Retinal pigment epithelial cell (primary cell): ENCODE measurements around the gene CREB5.

ENCODE experiments used
- DNase-seq: peaks from one replicate; pipeline ENCODE4 v3.0.0-alpha.2; 2010; ENCODE audit warnings: low read depth
- H3K4me3 ChIP-seq: 2 replicates; pipeline ENCODE4 v1.5.1; 2011; ENCODE audit warnings: mild to moderate bottlenecking, low read length, control low read depth, moderate library complexity
- CTCF ChIP-seq: conservative IDR thresholded peaks from 2 replicates; pipeline ENCODE4 v1.5.1; 2011; ENCODE audit warnings: low read depth, low read length, control low read depth, inconsistent platforms

CREB5 gene

DNA sequence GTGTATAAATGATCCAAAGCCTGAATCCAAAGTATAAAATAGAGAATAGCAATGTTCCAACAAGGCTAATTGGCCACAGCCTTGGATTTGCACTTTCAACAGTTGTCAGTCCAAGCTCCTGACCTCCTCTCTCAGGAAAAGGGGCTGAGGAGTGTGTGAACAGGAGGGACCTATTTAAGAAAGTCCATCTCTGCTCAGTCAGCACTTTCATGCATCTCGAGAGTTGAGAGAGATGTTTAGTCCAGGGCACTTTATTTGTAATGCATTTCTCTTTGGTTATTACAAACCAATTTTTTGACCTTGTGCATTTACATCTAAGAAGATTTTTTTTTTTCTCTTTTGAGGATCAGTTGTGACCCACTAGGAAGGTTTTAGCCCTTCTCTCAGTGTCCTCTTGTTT is 244.2 kb downstream of the CREB5 start:
- no peak for DNase-seq
- H3K4me3 ChIP-seq = no peak overlapping the region

GRCh38 chr7:28658381-28658780 is 246.1 kb downstream of the CREB5 start:
- TF ChIP-seq CTCF = no peak
- H3K4me3 ChIP-seq = no peak overlapping the region
- DNase-seq = no peak

More for the DNA sequence above, 244.2 kb downstream of the CREB5 start:
- TF ChIP-seq CTCF = no peak

- H3K4me3 ChIP-seq = no peak overlapping the region
- no peak for DNase-seq
- TF ChIP-seq CTCF = no peak
Measured at GRCh38 chr7:28660132-28660531, 247.8 kb downstream of the CREB5 start.

DNA sequence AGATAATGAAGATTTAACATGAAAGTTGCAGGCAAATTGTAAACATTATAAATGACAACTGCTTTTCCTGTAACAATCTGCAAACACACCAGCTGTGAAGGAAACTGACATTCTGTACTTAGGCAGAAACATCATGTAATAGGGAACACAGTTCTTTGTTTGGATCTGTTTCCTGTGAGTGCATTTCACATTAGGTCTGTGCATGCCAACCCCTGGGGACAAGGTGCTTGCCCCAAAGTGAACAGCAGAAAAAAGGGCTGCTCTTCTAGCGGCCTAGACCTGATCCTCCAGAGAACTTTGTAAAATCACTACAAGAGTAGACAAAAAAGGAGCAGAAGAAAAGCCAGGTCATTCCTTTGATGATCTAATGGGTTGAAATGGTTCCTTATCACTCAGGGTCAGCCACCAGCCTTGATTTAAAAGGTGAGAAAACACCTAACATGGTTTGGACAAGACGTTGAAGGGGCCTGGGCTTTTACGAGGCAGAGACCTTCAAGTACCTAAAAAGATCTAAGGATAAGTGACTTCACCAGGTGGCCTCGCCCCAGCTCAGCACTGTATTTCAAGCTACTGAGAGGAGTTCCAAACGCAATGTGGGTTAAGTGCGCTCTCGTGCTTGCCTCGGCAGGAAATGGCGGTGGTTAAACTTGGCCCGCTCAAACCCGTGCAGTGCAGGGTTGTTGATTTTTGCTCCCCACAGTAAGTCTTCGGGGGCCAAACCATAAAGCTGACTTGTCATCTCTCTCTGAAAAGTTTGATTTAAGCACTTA is 249.7 kb downstream of the CREB5 start:
- no peak for DNase-seq
- no peak for TF ChIP-seq CTCF
- no peak overlapping the region for H3K4me3 ChIP-seq

GRCh38 chr7:28666154-28666553 is 253.8 kb downstream of the CREB5 start:
- DNase-seq = no peak
- no peak overlapping the region for H3K4me3 ChIP-seq
- TF ChIP-seq CTCF = no peak

DNA sequence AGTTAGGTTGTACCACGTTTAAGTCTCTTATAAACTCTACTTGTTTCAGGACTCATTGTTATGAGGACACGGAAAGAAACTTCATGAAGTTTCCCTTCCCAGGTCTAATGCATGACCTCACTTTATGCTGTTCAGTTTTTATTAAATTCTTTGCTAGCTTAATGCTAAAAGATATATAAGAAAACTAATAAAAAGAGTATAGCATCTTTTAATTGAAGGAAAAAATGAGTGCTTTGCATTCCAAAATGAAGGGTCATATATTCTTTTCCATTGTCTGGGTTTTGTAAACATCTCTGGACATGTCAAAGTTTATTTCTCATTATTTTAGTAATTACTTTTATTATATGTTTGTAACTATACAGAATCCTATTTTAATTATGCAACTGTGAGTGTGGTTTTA is 255.8 kb downstream of the CREB5 start:
- TF ChIP-seq CTCF = no peak
- no peak overlapping the region for H3K4me3 ChIP-seq
- no peak for DNase-seq

- H3K4me3 ChIP-seq = no peak overlapping the region
- DNase-seq = no peak
- no peak for TF ChIP-seq CTCF
Measured at GRCh38 chr7:28669330-28669729, 257.0 kb downstream of the CREB5 start.
